Endothelial cell of umbilical vein (primary cell): Measurements from ENCODE around the gene HK1.

Experiments
- CTCF ChIP-seq, 2 donors: IDR thresholded peaks; 1 replicate in 1 of 2; 2 replicates in 1 of 2; pipeline ENCODE4 v1.5.1; 2011; ENCODE audit warnings: low read length in 2 of 2, mild to moderate bottlenecking in 2 of 2, moderate library complexity in 2 of 2, control low read depth in 1 of 2, inconsistent platforms in 1 of 2, low read depth in 1 of 2; ENCODE audit not compliant: insufficient read depth in 1 of 2; ENCODE audit errors: extremely low read depth in 1 of 2
- EZH2 ChIP-seq: IDR thresholded peaks from 2 replicates; pipeline ENCODE4 v1.6.1; 2012; ENCODE audit warnings: borderline replicate concordance, low read depth, mild to moderate bottlenecking, moderate library complexity, low read length, inconsistent platforms; ENCODE audit not compliant: severe bottlenecking
- FOS ChIP-seq: IDR thresholded peaks from 2 replicates; pipeline ENCODE4 v1.6.1; 2011; ENCODE audit warnings: mild to moderate bottlenecking, low read length, moderate library complexity, borderline replicate concordance; ENCODE audit not compliant: insufficient read depth
- MYC ChIP-seq: IDR thresholded peaks from one replicate; pipeline ENCODE4 v1.6.1; 2011; ENCODE audit warnings: mild to moderate bottlenecking, low read depth, low read length
- POLR2A ChIP-seq: IDR thresholded peaks from 2 replicates; pipeline ENCODE4 v1.6.1; 2012; ENCODE audit warnings: low read depth, mild to moderate bottlenecking, control low read depth, low read length
- POLR2AphosphoS5 ChIP-seq: IDR thresholded peaks from 2 replicates; pipeline ENCODE4 v1.6.1; 2012; ENCODE audit warnings: low read depth, mild to moderate bottlenecking, control low read depth, low read length, moderate library complexity; ENCODE audit not compliant: insufficient read depth
- TF ChIP-seq, protein P1 (sequence below): IDR thresholded peaks from 2 replicates; pipeline ENCODE4 v1.6.1; 2011; ENCODE audit not compliant: insufficient read depth, insufficient read length

GRCh38 chr10:69312528-69312927 is 34.2 kb downstream of the HK1 start:
- TF ChIP-seq, protein P1, sequence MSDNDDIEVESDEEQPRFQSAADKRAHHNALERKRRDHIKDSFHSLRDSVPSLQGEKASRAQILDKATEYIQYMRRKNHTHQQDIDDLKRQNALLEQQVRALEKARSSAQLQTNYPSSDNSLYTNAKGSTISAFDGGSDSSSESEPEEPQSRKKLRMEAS = no peak
- no peak for TF ChIP-seq MYC
- no peak for TF ChIP-seq CTCF (IDR thresholded peaks at IDR 0.05; ENCODE audit: extremely low read depth in 1 of 2, insufficient read depth in 1 of 2, low read depth in 1 of 2, low read length in 2 of 2)
- no peak for TF ChIP-seq POLR2AphosphoS5
- no peak for TF ChIP-seq EZH2
- no peak for TF ChIP-seq FOS
- no peak for TF ChIP-seq POLR2A
